HG02938 (cell line): ENCODE results near the gene OAT.
"Not testable (repeated sequence)": the region's sequence is repeated elsewhere in the genome, so short reads cannot be mapped to it uniquely, and the experiment has no call there.

ENCODE experiments used
- ATAC-seq: cut with Tn5 transposase; IDR thresholded peaks from one replicate; pipeline ENCODE4 v1.9.1; 2021; ENCODE audit warnings: mild to moderate bottlenecking, moderate library complexity; ENCODE audit not compliant: unreplicated experiment

Gene OAT

GRCh38 chr10:124447751-124448466, 29.2 kb upstream of the OAT start:
- ATAC-seq: no peak

GRCh38 chr10:124446830-124447750, 28.4 kb upstream of the OAT start:
- no peak for ATAC-seq

- not testable (repeated sequence) for ATAC-seq
Measured at GRCh38 chr10:124441694-124442093, 23.0 kb upstream of the OAT start.

GRCh38 chr10:124436191-124436638, 17.5 kb upstream of the OAT start:
- ATAC-seq: peak; percentile 74

GRCh38 chr10:124435683-124436082, 17.0 kb upstream of the OAT start:
- ATAC-seq: not testable (repeated sequence)

GRCh38 chr10:124433461-124433860, 14.7 kb upstream of the OAT start:
- no peak for ATAC-seq

- no peak for ATAC-seq
Measured at GRCh38 chr10:124430077-124430476, 11.4 kb upstream of the OAT start.

- ATAC-seq: no peak
Measured at GRCh38 chr10:124429576-124429975, 10.9 kb upstream of the OAT start.

- no peak for ATAC-seq
Measured at GRCh38 chr10:124428207-124428777, 9.6 kb upstream of the OAT start.

GRCh38 chr10:124425227-124425962, 6.7 kb upstream of the OAT start:
- ATAC-seq: no peak

GRCh38 chr10:124423813-124424212, 5.1 kb upstream of the OAT start:
- ATAC-seq: no peak

- no peak for ATAC-seq
Measured at GRCh38 chr10:124422742-124423141, 4.0 kb upstream of the OAT start.

GRCh38 chr10:124420254-124420653, 1.5 kb upstream of the OAT start:
- no peak for ATAC-seq

- no peak for ATAC-seq
Measured at GRCh38 chr10:124419635-124420034, 912 bp upstream of the OAT start.

- peak; percentile 18 for ATAC-seq
Measured at GRCh38 chr10:124417895-124418725, 613 bp downstream of the OAT start.

GRCh38 chr10:124416733-124417132, 2.0 kb downstream of the OAT start:
- ATAC-seq: no peak

GRCh38 chr10:124415210-124415609, 3.5 kb downstream of the OAT start:
- ATAC-seq: no peak

GRCh38 chr10:124414076-124414475, 4.6 kb downstream of the OAT start:
- no peak for ATAC-seq

GRCh38 chr10:124409696-124410095, 9.0 kb downstream of the OAT start:
- no peak for ATAC-seq

- no peak for ATAC-seq
Measured at GRCh38 chr10:124408357-124408756, 10.4 kb downstream of the OAT start.
